DND-41 (cell line): Measurements from ENCODE around the gene RASGEF1B.
"Not testable (repeated sequence)": the region's sequence is repeated elsewhere in the genome, so short reads cannot be mapped to it uniquely, and the experiment has no call there.

Source experiments
- ATAC-seq: fragments of 200-7000 bp; cut with Tn5 transposase; 3 replicates; pipeline ENCODE4 v1.9.1; 2021; ENCODE audit warnings: low read depth; ENCODE audit not compliant: insufficient read depth
- DNase-seq: peaks from one replicate; pipeline ENCODE4 v3.0.0-alpha.2; 2020
- H2AFZ ChIP-seq: 2 replicates; pipeline ENCODE4 v1.6.0; 2012; ENCODE audit warnings: low read depth, low read length
- H3K27ac ChIP-seq: 2 replicates; pipeline ENCODE4 v1.5.1; 2012; ENCODE audit warnings: low read length, inconsistent platforms
- H3K27me3 ChIP-seq: fragments of 200-600 bp; sonication (generic); 2 replicates; pipeline ENCODE4 v1.6.0; 2012; ENCODE audit warnings: low read length, mild to moderate bottlenecking, inconsistent platforms; ENCODE audit not compliant: insufficient read depth, poor library complexity
- H3K36me3 ChIP-seq: 2 replicates; pipeline ENCODE4 v1.5.1; 2012; ENCODE audit warnings: low read length, inconsistent platforms; ENCODE audit not compliant: insufficient read depth
- H3K4me1 ChIP-seq: 2 replicates; pipeline ENCODE4 v1.5.1; 2012; ENCODE audit warnings: mild to moderate bottlenecking, low read length; ENCODE audit not compliant: insufficient read depth
- H3K4me2 ChIP-seq: 2 replicates; pipeline ENCODE4 v1.6.0; 2012; ENCODE audit warnings: mild to moderate bottlenecking, moderate library complexity, low read length, inconsistent platforms; ENCODE audit not compliant: insufficient read depth
- H3K4me3 ChIP-seq, 2 experiments: fragments of 200-600 bp in 1 of 2; shearing (Covaris generic) in 1 of 2; 2 replicates each; pipeline ENCODE4 v1.5.1; 2012 to 2016; ENCODE audit warnings: inconsistent platforms in 2 of 2, low read length in 2 of 2, mild to moderate bottlenecking in 2 of 2, low read depth in 1 of 2, moderate library complexity in 1 of 2
- H3K79me2 ChIP-seq: 2 replicates; pipeline ENCODE4 v1.6.0; 2012; ENCODE audit warnings: low read length, inconsistent platforms; ENCODE audit not compliant: insufficient read depth
- H3K9ac ChIP-seq: 2 replicates; pipeline ENCODE4 v1.6.0; 2012; ENCODE audit warnings: low read depth, mild to moderate bottlenecking, inconsistent platforms, low read length, moderate library complexity
- H3K9me3 ChIP-seq: 2 replicates; pipeline ENCODE4 v1.5.1; 2012; ENCODE audit warnings: low read length, moderate library complexity, mild to moderate bottlenecking, inconsistent platforms; ENCODE audit not compliant: insufficient read depth, severe bottlenecking
- H4K20me1 ChIP-seq: 2 replicates; pipeline ENCODE4 v1.6.0; 2012; ENCODE audit warnings: low read length; ENCODE audit not compliant: insufficient read depth
- EZH2 ChIP-seq: IDR thresholded peaks from 3 replicates; pipeline ENCODE4 v1.6.1; 2012; ENCODE audit warnings: borderline replicate concordance, low read depth, mild to moderate bottlenecking, moderate library complexity, low read length, inconsistent platforms; ENCODE audit not compliant: severe bottlenecking
- TF ChIP-seq, protein P1 (sequence below): IDR thresholded peaks from 2 replicates; pipeline ENCODE4 v1.5.1; 2012; ENCODE audit warnings: borderline replicate concordance, low read length, moderate library complexity, mild to moderate bottlenecking; ENCODE audit not compliant: poor library complexity, severe bottlenecking; ENCODE audit errors: extremely low read depth

The RASGEF1B gene

GRCh38 chr4:81481151-81481550 lies 9.4 kb upstream of the RASGEF1B start:
- H3K4me2 ChIP-seq = no peak overlapping the region

DNA sequence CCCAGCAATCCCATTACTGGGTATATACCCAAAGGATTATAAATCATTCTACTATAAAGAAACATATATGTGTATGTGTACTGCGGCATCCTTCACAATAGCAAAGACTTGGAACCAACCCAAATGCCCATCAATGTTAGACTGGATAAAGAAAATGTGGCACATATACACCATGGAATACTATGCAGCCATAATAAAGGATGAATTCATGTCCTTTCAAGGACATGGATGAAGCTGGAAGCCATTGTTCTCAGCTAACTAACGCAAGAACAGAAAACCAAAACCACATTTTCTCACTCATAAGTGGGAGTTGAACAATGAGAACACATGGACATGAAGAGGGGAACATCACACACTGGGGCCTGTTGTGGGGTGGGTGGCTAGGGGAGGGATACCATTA lies 7.9 kb upstream of the RASGEF1B start:
- not testable (repeated sequence) for H3K4me3 ChIP-seq, H3K36me3 ChIP-seq, H3K27me3 ChIP-seq, H3K27ac ChIP-seq, H2AFZ ChIP-seq, H3K79me2 ChIP-seq, H3K9ac ChIP-seq, DNase-seq, H3K4me2 ChIP-seq, H4K20me1 ChIP-seq, H3K9me3 ChIP-seq, H3K4me1 ChIP-seq, ATAC-seq

More at GRCh38 chr4:81481151-81481550, 9.4 kb upstream of the RASGEF1B start:
- TF ChIP-seq EZH2 = no peak
- TF ChIP-seq, protein P1, sequence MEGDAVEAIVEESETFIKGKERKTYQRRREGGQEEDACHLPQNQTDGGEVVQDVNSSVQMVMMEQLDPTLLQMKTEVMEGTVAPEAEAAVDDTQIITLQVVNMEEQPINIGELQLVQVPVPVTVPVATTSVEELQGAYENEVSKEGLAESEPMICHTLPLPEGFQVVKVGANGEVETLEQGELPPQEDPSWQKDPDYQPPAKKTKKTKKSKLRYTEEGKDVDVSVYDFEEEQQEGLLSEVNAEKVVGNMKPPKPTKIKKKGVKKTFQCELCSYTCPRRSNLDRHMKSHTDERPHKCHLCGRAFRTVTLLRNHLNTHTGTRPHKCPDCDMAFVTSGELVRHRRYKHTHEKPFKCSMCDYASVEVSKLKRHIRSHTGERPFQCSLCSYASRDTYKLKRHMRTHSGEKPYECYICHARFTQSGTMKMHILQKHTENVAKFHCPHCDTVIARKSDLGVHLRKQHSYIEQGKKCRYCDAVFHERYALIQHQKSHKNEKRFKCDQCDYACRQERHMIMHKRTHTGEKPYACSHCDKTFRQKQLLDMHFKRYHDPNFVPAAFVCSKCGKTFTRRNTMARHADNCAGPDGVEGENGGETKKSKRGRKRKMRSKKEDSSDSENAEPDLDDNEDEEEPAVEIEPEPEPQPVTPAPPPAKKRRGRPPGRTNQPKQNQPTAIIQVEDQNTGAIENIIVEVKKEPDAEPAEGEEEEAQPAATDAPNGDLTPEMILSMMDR = no peak
- Histone ChIP-seq H3K4me3 (no peak overlapping the region), H2AFZ (no peak overlapping the region), H4K20me1 (no peaks in the 10 kb centered on the region), H3K36me3 (no peaks in the 10 kb centered on the region), H3K27me3 (no peaks in the 10 kb centered on the region), H3K79me2 (no peaks in the 10 kb centered on the region), H3K27ac (no peak overlapping the region), H3K9me3 (no peaks in the 10 kb centered on the region), H3K9ac (no peak overlapping the region), H3K4me1 (no peaks in the 10 kb centered on the region)
- no peak for ATAC-seq
- DNase-seq = no peak

DNA sequence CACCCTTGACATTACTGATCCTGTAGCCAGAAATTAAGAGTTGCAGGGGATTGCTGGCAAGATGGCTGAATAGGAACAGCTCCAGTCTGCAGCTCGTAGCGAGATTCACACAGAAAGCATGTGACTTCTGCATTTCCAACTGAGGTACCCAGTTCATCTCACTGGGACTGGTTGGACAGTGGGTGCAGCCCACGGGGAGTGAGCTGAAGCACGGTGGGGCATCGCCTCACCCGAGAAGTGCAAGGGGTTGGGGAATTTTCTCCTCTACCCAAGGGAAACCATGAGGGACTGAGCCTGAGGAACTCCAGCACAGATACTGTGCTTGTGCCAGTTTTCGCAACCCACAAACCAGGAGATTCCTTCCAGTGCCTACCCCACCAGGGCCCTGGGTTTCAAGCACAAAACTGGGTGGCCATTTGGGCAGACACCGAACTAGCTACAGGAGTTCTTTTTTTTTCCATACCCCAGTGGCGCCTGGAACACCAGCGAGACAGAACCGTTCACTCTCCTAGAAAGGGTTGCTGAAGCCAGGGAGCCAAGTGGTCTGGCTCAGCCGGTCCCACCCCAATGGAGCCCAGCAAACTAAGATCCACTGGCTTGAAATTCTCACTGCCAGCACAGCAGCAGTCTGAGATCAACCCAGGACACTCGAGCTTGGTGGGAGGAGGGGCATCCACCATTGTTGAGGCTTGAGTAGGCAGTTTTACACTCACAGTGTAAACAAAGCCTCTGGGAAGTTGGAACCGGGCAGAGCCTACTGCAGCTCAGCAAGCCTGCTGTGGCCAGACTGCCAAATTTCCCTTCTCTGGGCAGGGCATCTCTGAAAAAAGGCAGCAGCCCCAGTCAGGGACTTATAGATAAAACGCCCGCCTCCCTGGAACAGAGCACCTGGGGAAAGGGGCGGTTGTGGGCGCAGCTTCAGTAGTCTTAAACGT lies 1.9 kb upstream of the RASGEF1B start:
- not testable (repeated sequence) for H3K9ac ChIP-seq, H3K9me3 ChIP-seq, H3K79me2 ChIP-seq, ATAC-seq, H3K27ac ChIP-seq, H2AFZ ChIP-seq, H3K36me3 ChIP-seq, H3K27me3 ChIP-seq, H3K4me3 ChIP-seq, H4K20me1 ChIP-seq, DNase-seq, H3K4me2 ChIP-seq
- peaks cover 29% of the 10 kb centered on the region for H3K4me1 ChIP-seq

DNA sequence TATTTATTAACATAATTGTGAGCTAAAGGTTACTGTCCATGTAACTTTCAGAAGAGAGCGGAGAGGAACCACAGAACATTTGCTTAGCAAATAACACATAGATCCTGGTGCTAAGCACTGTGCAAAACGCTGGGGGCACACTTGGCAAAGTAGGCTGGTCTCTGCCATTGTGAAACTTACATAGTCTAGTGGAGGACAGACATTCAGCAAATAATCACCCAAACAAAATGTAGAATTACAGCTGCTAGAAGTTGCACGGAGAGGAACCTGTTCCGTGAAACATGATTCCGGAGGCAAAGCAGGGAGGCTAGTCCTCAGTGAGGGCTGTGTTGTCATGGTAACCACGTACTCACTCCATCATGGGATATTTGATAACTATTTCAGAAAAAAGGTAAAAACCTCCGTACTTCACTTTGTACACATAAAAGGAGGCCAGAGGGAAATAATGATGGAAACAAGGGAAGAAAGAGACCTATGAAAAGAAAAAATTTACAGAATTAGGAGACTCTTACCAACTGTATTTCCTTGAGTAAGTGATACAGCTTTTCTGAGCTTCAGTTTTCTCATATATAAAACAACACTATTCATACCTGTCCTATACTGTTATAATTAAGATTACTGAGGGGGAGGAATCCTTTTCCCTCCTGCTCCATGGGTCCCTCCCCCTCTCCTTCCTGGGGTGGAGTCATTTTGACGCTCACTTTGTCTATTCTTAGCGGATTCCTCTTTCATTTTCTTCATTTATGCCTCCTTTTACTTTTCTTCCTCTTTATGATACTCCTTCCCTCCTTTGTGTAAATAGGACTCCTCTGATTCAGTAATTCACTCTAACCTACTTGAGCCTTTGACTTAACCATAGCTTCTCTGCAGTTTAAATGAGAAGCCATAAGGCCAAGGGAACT lies 825 bp upstream of the RASGEF1B start:
- DNase-seq (peak; percentile 60), ATAC-seq (peak; percentile 66)
- peak overlapping the region; percentile 78 for H3K4me2 ChIP-seq
- no peaks in the 10 kb centered on the region for H3K36me3 ChIP-seq
- no peaks in the 10 kb centered on the region for H3K9me3 ChIP-seq
- peak overlapping the region; percentile 2 to 80; a peak in 3 of 4 replicates for H3K4me3 ChIP-seq
- H3K4me1 ChIP-seq = peaks cover 29% of the 10 kb centered on the region
- H2AFZ ChIP-seq = peak overlapping the region; percentile 94
- H3K27ac ChIP-seq = peak overlapping the region; percentile 69
- TF ChIP-seq, protein P1 = peak; percentile 74
- peak; percentile 21 for TF ChIP-seq EZH2
- H4K20me1 ChIP-seq = no peaks in the 10 kb centered on the region
- H3K27me3 ChIP-seq = peaks cover 8% of the 10 kb centered on the region
- H3K9ac ChIP-seq = peak overlapping the region; percentile 70
- peaks cover 2% of the 10 kb centered on the region; the same call in 1 of the 2 replicates for H3K79me2 ChIP-seq
